IgD-negative memory B cell (primary cell): ENCODE results near the gene PSG1. TPM values are rescaled to one million over a fixed set of nuclear protein-coding genes. Genes with fewer than 3 reads are reported as not detected.
"Not testable (repeated sequence)": the region's sequence is repeated elsewhere in the genome, so short reads cannot be mapped to it uniquely, and the experiment has no call there.

Experiments used
- H3K27ac Mint-ChIP-seq, 3 donors: one replicate each; pipeline ENCODE4 v1.8.0; 2020 to 2022; ENCODE audit warnings: mild to moderate bottlenecking in 3 of 3, mixed read lengths in 3 of 3, moderate library complexity in 1 of 3
- H3K27me3 Mint-ChIP-seq: one replicate; pipeline ENCODE4 v1.8.0; 2021; ENCODE audit warnings: mixed read lengths
- H3K36me3 Mint-ChIP-seq: one replicate; pipeline ENCODE4 v1.8.0; 2020; ENCODE audit warnings: mild to moderate bottlenecking, mixed read lengths
- H3K4me1 Mint-ChIP-seq, 3 donors: one replicate each; pipeline ENCODE4 v1.8.0; 2020 to 2022; ENCODE audit warnings: mixed read lengths in 3 of 3, mild to moderate bottlenecking in 1 of 3
- H3K4me3 Mint-ChIP-seq, 4 donors: one replicate each; pipeline ENCODE4 v1.8.0; 2020 to 2022; ENCODE audit warnings: mild to moderate bottlenecking in 4 of 4, mixed read lengths in 4 of 4, moderate library complexity in 3 of 4
- H3K9me3 Mint-ChIP-seq, 3 donors: one replicate each; pipeline ENCODE4 v1.8.0; 2020 to 2021; ENCODE audit warnings: mixed read lengths in 3 of 3, mild to moderate bottlenecking in 1 of 3
- polyA plus RNA-seq: library from polyadenylated mRNA; unstranded; fragments of 300-500 nt; fragmentation: Illumina TruSeq; gene quantifications from one replicate; pipeline ENCODE4 v1.2.3, GENCODE V29; 2021

Gene PSG1
- not detected for polyA plus RNA-seq

GRCh38 chr19:42879613-42880012 is at the start of gene PSG1:
TSS of gene PSG1 (minus strand) at chr19:42879713. CDS start at chr19:42879581, 132 bp downstream.
- no peaks in the 10 kb centered on the region for H3K9me3 Mint-ChIP-seq
- no peaks in the 10 kb centered on the region for H3K4me1 Mint-ChIP-seq
- H3K27me3 Mint-ChIP-seq = peaks cover 11% of the 10 kb centered on the region
- H3K36me3 Mint-ChIP-seq = peaks cover 4% of the 10 kb centered on the region
- H3K27ac Mint-ChIP-seq = no peak within 1 kb of the TSS
- peak within 1 kb of the TSS in 1 of 4 donors; percentile 55 for H3K4me3 Mint-ChIP-seq

GRCh38 chr19:42928896-42929295 is 49.4 kb upstream of the PSG1 start:
- Mint-ChIP-seq H3K4me1 (no peaks in the 10 kb centered on the region), H3K36me3 (peaks cover 2% of the 10 kb centered on the region)

GRCh38 chr19:42926781-42927180 is 47.3 kb upstream of the PSG1 start:
- H3K36me3 Mint-ChIP-seq = peaks cover 2% of the 10 kb centered on the region
- no peaks in the 10 kb centered on the region for H3K4me1 Mint-ChIP-seq
- no peak overlapping the region for H3K27ac Mint-ChIP-seq
- H3K4me3 Mint-ChIP-seq = no peak overlapping the region
- peaks cover 17% of the 10 kb centered on the region for H3K27me3 Mint-ChIP-seq
- H3K9me3 Mint-ChIP-seq = no peaks in the 10 kb centered on the region

More at GRCh38 chr19:42928896-42929295, 49.4 kb upstream of the PSG1 start:
- Mint-ChIP-seq H3K4me3 (no peak overlapping the region), H3K27me3 (peaks cover 17% of the 10 kb centered on the region), H3K27ac (no peak overlapping the region), H3K9me3 (no peaks in the 10 kb centered on the region)

GRCh38 chr19:42923106-42923505 is 43.6 kb upstream of the PSG1 start:
- H3K4me3 Mint-ChIP-seq, H3K9me3 Mint-ChIP-seq, H3K36me3 Mint-ChIP-seq, H3K27ac Mint-ChIP-seq, H3K4me1 Mint-ChIP-seq: not testable (repeated sequence)
- peaks cover 13% of the 10 kb centered on the region for H3K27me3 Mint-ChIP-seq

GRCh38 chr19:42920971-42921370 is 41.5 kb upstream of the PSG1 start:
- not testable (repeated sequence) for H3K4me3 Mint-ChIP-seq, H3K27ac Mint-ChIP-seq, H3K4me1 Mint-ChIP-seq, H3K36me3 Mint-ChIP-seq, H3K9me3 Mint-ChIP-seq
- peaks cover 11% of the 10 kb centered on the region for H3K27me3 Mint-ChIP-seq

GRCh38 chr19:42919757-42920079 is 40.2 kb upstream of the PSG1 start:
- H3K27ac Mint-ChIP-seq = no peak overlapping the region

GRCh38 chr19:42919070-42919756 is 39.7 kb upstream of the PSG1 start:
- H3K4me1 Mint-ChIP-seq, H3K27ac Mint-ChIP-seq, H3K36me3 Mint-ChIP-seq, H3K9me3 Mint-ChIP-seq, H3K27me3 Mint-ChIP-seq, H3K4me3 Mint-ChIP-seq: not testable (repeated sequence)

More at GRCh38 chr19:42919757-42920079, 40.2 kb upstream of the PSG1 start:
- no peaks in the 10 kb centered on the region for H3K4me1 Mint-ChIP-seq
- no peaks in the 10 kb centered on the region for H3K36me3 Mint-ChIP-seq
- peaks cover 0 to 1% (median 0%) of the 10 kb centered on the region in 3 donors for H3K9me3 Mint-ChIP-seq
- no peak overlapping the region for H3K4me3 Mint-ChIP-seq
- peaks cover 7% of the 10 kb centered on the region for H3K27me3 Mint-ChIP-seq

GRCh38 chr19:42918377-42919069 is 39.0 kb upstream of the PSG1 start:
- H3K27me3 Mint-ChIP-seq, H3K27ac Mint-ChIP-seq, H3K4me1 Mint-ChIP-seq, H3K36me3 Mint-ChIP-seq, H3K9me3 Mint-ChIP-seq: not testable (repeated sequence)
- H3K4me3 Mint-ChIP-seq = peak overlapping the region in 1 of 4 donors; percentile 54

GRCh38 chr19:42917634-42918033 is 38.1 kb upstream of the PSG1 start, which contains the start of gene PSG6:
TSS of gene PSG6 (minus strand) at chr19:42917894. CDS start at chr19:42917792, 102 bp downstream.
- not testable (repeated sequence) for H3K4me1 Mint-ChIP-seq, H3K36me3 Mint-ChIP-seq, H3K27me3 Mint-ChIP-seq, H3K9me3 Mint-ChIP-seq, H3K27ac Mint-ChIP-seq
- H3K4me3 Mint-ChIP-seq = peak within 1 kb of the TSS in 1 of 4 donors; percentile 54

- not testable (repeated sequence) for H3K36me3 Mint-ChIP-seq, H3K27ac Mint-ChIP-seq, H3K4me3 Mint-ChIP-seq, H3K4me1 Mint-ChIP-seq, H3K9me3 Mint-ChIP-seq, H3K27me3 Mint-ChIP-seq
These were observed 37.4 kb upstream of the PSG1 start for GRCh38 chr19:42916931-42917330.

GRCh38 chr19:42913516-42913915 is 34.0 kb upstream of the PSG1 start:
- H3K9me3 Mint-ChIP-seq, H3K27me3 Mint-ChIP-seq, H3K36me3 Mint-ChIP-seq, H3K27ac Mint-ChIP-seq, H3K4me1 Mint-ChIP-seq, H3K4me3 Mint-ChIP-seq: not testable (repeated sequence)

- not testable (repeated sequence) for H3K9me3 Mint-ChIP-seq
These were observed 33.4 kb upstream of the PSG1 start for GRCh38 chr19:42912941-42913340.

GRCh38 chr19:42911731-42912130 is 32.2 kb upstream of the PSG1 start:
- H3K4me1 Mint-ChIP-seq, H3K27ac Mint-ChIP-seq, H3K4me3 Mint-ChIP-seq, H3K36me3 Mint-ChIP-seq, H3K27me3 Mint-ChIP-seq, H3K9me3 Mint-ChIP-seq: not testable (repeated sequence)

More at GRCh38 chr19:42912941-42913340, 33.4 kb upstream of the PSG1 start:
- H3K36me3 Mint-ChIP-seq, H3K4me1 Mint-ChIP-seq, H3K27me3 Mint-ChIP-seq, H3K4me3 Mint-ChIP-seq, H3K27ac Mint-ChIP-seq: not testable (repeated sequence)

- H3K36me3 Mint-ChIP-seq, H3K9me3 Mint-ChIP-seq, H3K4me1 Mint-ChIP-seq, H3K27ac Mint-ChIP-seq, H3K4me3 Mint-ChIP-seq, H3K27me3 Mint-ChIP-seq: not testable (repeated sequence)
These were observed 26.6 kb upstream of the PSG1 start for GRCh38 chr19:42906162-42906561.

GRCh38 chr19:42900561-42900960 is 21.0 kb upstream of the PSG1 start:
- H3K4me3 Mint-ChIP-seq, H3K27ac Mint-ChIP-seq, H3K36me3 Mint-ChIP-seq, H3K4me1 Mint-ChIP-seq, H3K27me3 Mint-ChIP-seq: not testable (repeated sequence)
- H3K9me3 Mint-ChIP-seq = peaks cover 3 to 11% (median 6%) of the 10 kb centered on the region in 3 donors

- not testable (repeated sequence) for H3K9me3 Mint-ChIP-seq, H3K4me3 Mint-ChIP-seq, H3K27ac Mint-ChIP-seq, H3K27me3 Mint-ChIP-seq, H3K36me3 Mint-ChIP-seq, H3K4me1 Mint-ChIP-seq
These were observed 20.2 kb upstream of the PSG1 start for GRCh38 chr19:42899674-42900073.
